Erythroblast (primary cell): ENCODE results near the gene TFCP2.

Experiments used
- GATA1 ChIP-seq: IDR thresholded peaks from 2 replicates; pipeline ENCODE4 v1.6.1; 2011; ENCODE audit warnings: low read depth, mild to moderate bottlenecking, control low read depth, low read length, moderate library complexity
- POLR2A ChIP-seq: IDR thresholded peaks from 2 replicates; pipeline ENCODE4 v1.6.1; 2011; ENCODE audit warnings: mild to moderate bottlenecking, low read length

DNA sequence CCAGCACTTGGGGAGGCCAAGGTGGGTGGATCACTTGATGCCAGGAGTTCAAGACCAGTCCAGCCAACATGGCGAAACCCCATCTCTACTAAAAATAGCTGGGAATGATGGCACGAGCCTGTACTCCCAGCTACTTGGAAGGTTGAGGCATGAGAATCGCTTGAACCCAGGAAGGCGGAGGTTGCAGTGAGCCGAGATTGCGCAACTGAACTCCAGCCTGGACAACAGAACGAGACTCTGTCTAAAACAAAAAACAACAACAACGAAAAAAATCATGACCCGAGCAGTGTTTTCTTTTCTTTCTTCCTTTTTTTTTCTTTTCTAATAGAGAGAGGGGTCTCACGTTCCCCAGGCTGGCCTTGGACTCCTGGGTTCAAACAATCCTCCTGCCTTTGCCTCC is 86.0 kb downstream of the TFCP2 start:
- TF ChIP-seq POLR2A (no peak), GATA1 (no peak)
